ENCODE measurements around the gene UBA7. TPM values are rescaled to one million over a fixed set of nuclear protein-coding genes. Genes with fewer than 3 reads are reported as not detected.

The UBA7 gene
- total RNA-seq, 1 experiment from 2014 or later = 0.85 TPM

DNA sequence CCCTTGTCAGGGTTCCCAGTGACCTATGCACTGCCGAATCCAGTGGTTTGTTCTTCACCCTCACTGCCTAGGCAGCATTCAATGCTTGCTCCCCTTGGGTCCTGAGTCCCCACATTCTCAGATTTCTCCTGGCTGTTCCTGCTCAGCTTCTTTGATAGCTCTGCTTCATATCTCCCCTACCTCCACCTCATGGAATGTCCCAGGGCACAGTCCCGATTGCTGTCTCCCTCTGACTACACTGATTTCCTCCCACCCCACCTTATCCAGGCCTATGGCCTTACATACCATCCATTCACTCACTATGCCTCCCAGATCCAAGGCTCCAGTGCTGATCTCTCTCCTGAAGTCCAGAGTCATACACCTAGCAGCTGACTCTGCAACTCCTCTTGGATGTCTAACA is 12.6 kb downstream of the UBA7 start:
- Mint-ChIP-seq H3K9me3 (no peaks in the 10 kb centered on the region), H3K4me3 (no peak overlapping the region), H3K27ac (peak overlapping the region in 1 of 3 experiments; percentile 74; a peak in 1 of 7 replicates), H3K36me3 (ENCODE audit: insufficient read depth in 1 of 3, low read depth in 3 of 3) (no peaks in the 10 kb centered on the region), H3K27me3 (ENCODE audit: low read depth) (peaks cover 53% of the 10 kb centered on the region), H3K4me1 (peaks cover 19 to 21% of the 10 kb centered on the region in 2 experiments)
- no peak overlapping the region for H3K23ac ChIP-seq (ENCODE audit: insufficient read length, low read depth, low read length)
- H4K20me1 ChIP-seq (ENCODE audit: control insufficient read depth, insufficient read depth, insufficient read length) = no peaks in the 10 kb centered on the region
- H3K79me1 ChIP-seq (ENCODE audit: insufficient read depth, low read depth, low read length, poor library complexity, severe bottlenecking) = no peaks in the 10 kb centered on the region
- no peak overlapping the region for H4K5ac ChIP-seq (ENCODE audit: insufficient read length, low read depth, low read length)
- no peaks in the 10 kb centered on the region for H3K9me3 ChIP-seq (ENCODE audit: control insufficient read depth, low read depth, low read length)
- H4K91ac ChIP-seq (ENCODE audit: insufficient read length, low read depth, low read length) = no peak overlapping the region
- H3K27ac ChIP-seq (ENCODE audit: insufficient read length, low read depth, low read length) = no peak overlapping the region
- no peak overlapping the region for H4K8ac ChIP-seq (replicated peaks; ENCODE audit: insufficient read length, low read depth, low read length)
- no peaks in the 10 kb centered on the region; the same call in 1 of the 2 replicates for H3K4me1 ChIP-seq (ENCODE audit: insufficient read depth, low read length)
- no peak overlapping the region for H2BK15ac ChIP-seq (ENCODE audit: low read depth, low read length)
- no peak for DNase-seq
- H3K18ac ChIP-seq (ENCODE audit: insufficient read length, low read depth, low read length) = no peak overlapping the region
- peaks cover 14% of the 10 kb centered on the region for H3K23me2 ChIP-seq (ENCODE audit: insufficient read length, low read depth, low read length, poor library complexity, severe bottlenecking)
- H2BK5ac ChIP-seq (ENCODE audit: insufficient read length, low read length) = no peak overlapping the region
- H3T11ph ChIP-seq (ENCODE audit: low read length) = no peak overlapping the region
- H3K27me3 ChIP-seq (ENCODE audit: insufficient read depth, low read length) = no peaks in the 10 kb centered on the region; the same call in 1 of the 2 replicates
- TF ChIP-seq, protein P1, sequence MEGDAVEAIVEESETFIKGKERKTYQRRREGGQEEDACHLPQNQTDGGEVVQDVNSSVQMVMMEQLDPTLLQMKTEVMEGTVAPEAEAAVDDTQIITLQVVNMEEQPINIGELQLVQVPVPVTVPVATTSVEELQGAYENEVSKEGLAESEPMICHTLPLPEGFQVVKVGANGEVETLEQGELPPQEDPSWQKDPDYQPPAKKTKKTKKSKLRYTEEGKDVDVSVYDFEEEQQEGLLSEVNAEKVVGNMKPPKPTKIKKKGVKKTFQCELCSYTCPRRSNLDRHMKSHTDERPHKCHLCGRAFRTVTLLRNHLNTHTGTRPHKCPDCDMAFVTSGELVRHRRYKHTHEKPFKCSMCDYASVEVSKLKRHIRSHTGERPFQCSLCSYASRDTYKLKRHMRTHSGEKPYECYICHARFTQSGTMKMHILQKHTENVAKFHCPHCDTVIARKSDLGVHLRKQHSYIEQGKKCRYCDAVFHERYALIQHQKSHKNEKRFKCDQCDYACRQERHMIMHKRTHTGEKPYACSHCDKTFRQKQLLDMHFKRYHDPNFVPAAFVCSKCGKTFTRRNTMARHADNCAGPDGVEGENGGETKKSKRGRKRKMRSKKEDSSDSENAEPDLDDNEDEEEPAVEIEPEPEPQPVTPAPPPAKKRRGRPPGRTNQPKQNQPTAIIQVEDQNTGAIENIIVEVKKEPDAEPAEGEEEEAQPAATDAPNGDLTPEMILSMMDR (conservative IDR thresholded peaks at IDR 0.05) = no peak
- WGBS (ENCODE audit: extremely low coverage, insufficient read length, low lambda C conversion rate) = no CpG with 5 or more reads among the region's 2 CpGs
- H3K56ac ChIP-seq (ENCODE audit: insufficient read length, low read depth, low read length) = no peak overlapping the region
- no peaks in the 10 kb centered on the region for H3K79me2 ChIP-seq (ENCODE audit: insufficient read depth, low read length)
- no peak overlapping the region for H2BK120ac ChIP-seq (ENCODE audit: low read depth, low read length, poor library complexity, severe bottlenecking)
- H2BK20ac ChIP-seq (ENCODE audit: low read depth, low read length, poor library complexity, severe bottlenecking) = no peak overlapping the region
- H2AFZ ChIP-seq (ENCODE audit: low read length) = no peak overlapping the region
- no peak overlapping the region for H3K14ac ChIP-seq (ENCODE audit: insufficient read depth, low read length)
- H2BK12ac ChIP-seq (ENCODE audit: insufficient read length, low read depth, low read length) = no peak overlapping the region
- no peak overlapping the region for H3K4ac ChIP-seq (ENCODE audit: low read depth, low read length)
- no peak overlapping the region for H2AK5ac ChIP-seq (ENCODE audit: insufficient read length, low read length)
- no peak overlapping the region for H3K9ac ChIP-seq (ENCODE audit: extremely low read depth, insufficient read length, low read length)
- H3K4me2 ChIP-seq (ENCODE audit: insufficient read depth, insufficient read length, low read length) = no peak overlapping the region

Data from H9 (cell line).